ENCODE results near the gene CIITA.
"Not testable (repeated sequence)": the region's sequence is repeated elsewhere in the genome, so short reads cannot be mapped to it uniquely, and the experiment has no call there.

Gene CIITA

DNA sequence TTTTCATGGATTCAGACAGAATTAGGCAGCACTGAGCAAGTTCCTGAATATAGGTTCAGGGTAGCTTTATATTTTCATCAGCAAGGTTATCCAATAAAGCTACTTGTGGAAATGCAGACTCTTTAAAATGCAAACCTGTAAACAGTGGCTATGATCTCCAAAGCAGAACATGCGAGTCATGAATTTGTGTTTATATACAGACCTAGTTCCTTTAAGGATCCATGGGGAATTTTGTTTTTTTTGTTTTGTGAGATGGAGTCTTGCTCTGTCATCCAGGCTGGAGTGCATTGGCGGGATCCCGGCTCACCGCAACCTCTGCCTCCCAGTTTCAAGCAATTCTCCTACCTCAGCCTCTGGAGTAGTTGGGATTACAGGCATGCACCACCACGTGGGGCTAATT, 82.2 kb downstream of the CIITA start:
- TF ChIP-seq, protein P1, sequence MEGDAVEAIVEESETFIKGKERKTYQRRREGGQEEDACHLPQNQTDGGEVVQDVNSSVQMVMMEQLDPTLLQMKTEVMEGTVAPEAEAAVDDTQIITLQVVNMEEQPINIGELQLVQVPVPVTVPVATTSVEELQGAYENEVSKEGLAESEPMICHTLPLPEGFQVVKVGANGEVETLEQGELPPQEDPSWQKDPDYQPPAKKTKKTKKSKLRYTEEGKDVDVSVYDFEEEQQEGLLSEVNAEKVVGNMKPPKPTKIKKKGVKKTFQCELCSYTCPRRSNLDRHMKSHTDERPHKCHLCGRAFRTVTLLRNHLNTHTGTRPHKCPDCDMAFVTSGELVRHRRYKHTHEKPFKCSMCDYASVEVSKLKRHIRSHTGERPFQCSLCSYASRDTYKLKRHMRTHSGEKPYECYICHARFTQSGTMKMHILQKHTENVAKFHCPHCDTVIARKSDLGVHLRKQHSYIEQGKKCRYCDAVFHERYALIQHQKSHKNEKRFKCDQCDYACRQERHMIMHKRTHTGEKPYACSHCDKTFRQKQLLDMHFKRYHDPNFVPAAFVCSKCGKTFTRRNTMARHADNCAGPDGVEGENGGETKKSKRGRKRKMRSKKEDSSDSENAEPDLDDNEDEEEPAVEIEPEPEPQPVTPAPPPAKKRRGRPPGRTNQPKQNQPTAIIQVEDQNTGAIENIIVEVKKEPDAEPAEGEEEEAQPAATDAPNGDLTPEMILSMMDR (IDR thresholded peaks at IDR 0.05; ENCODE audit: extremely low read depth, missing control alignments): no peak
- DNase-seq (ENCODE audit: low spot score): no peak

DNA sequence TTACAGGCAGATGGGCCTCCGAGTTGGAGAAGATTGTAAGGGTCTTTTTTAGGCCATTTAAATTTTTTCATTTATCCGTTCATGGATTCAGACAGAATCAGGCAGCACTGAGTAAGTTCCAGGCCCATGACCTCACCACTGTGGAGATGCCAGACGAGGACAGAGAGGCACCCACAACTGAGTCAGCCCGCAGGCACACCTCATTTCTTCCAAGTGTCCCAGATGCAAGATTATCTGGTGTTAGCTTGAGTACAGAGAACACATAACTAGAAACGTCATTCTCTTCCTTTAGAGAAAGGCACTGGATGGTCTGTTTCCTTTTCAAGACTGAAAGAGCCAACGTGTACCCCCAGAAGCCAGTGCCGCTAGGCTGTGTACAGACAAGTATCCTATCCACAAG, 84.2 kb downstream of the CIITA start:
- TF ChIP-seq, protein P1 (IDR thresholded peaks at IDR 0.05; ENCODE audit: extremely low read depth, missing control alignments): no peak
- no peak for DNase-seq (ENCODE audit: low spot score)

DNA sequence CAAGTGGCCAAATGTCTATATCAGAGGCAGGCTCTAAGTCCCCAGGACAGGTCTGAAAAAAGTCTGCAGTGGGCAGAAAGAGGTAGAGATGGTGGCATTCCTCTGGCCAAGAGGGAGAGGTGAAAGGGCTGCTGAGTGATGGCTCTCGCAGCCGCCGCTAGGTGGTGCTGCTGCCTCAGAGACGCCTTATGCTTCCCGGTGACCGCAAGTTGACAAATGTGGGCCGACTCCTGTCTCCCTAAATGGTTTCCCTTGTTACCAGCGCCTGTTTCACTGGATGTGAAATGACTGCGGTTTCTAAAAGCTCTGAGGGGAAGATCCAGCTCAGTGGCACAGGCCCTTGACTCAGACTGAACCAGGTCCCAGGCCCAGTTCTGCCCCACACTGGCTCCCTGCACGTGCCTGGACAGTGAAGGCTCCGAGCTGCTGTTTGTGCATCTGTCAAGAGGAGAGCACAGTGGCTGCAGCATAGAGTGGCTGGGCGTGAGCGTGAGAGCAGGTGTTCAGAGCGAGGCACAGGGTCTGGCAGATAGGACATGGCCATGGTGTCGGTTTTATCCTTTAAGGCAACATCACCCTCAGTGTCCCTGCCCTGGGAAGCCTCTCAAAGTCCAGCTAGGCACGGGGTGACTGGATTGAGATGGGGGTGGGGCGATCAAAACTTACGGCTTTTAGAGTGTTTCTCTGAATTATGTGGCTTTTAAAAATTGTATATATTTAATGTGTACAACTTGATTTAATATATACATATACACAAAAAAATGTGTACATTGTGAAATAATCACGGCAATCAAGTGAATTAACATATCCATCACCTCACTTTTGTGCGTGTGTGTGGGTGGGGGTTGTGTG, 87.3 kb downstream of the CIITA start:
- peak; percentile 68 for DNase-seq (ENCODE audit: low spot score)
- TF ChIP-seq, protein P1 (IDR thresholded peaks at IDR 0.05; ENCODE audit: extremely low read depth, missing control alignments): peak; percentile 88

DNA sequence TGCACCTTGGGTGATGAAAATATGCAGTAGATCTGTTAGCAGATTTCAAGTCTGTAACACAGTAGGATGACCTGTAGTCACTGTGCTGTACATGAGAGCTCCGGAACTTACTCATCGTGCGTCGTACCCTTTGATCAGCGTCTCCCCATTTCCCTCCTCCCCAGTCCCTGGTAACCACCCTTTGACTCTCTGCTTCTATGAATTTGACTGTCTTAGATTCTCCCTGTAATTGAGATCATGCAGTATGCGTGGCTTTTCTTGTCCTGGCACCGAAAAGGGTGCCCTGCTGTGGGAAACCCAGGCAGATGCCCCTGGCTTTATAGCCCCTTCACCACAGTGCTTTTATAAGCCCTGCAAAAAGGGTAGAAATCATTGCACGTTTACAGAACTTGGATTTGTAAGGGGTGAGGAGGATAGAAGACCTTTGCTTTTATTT, 87.9 kb downstream of the CIITA start:
- TF ChIP-seq, protein P1 (IDR thresholded peaks at IDR 0.05; ENCODE audit: extremely low read depth, missing control alignments): no peak
- peak; percentile 61 for DNase-seq (ENCODE audit: low spot score)

DNA sequence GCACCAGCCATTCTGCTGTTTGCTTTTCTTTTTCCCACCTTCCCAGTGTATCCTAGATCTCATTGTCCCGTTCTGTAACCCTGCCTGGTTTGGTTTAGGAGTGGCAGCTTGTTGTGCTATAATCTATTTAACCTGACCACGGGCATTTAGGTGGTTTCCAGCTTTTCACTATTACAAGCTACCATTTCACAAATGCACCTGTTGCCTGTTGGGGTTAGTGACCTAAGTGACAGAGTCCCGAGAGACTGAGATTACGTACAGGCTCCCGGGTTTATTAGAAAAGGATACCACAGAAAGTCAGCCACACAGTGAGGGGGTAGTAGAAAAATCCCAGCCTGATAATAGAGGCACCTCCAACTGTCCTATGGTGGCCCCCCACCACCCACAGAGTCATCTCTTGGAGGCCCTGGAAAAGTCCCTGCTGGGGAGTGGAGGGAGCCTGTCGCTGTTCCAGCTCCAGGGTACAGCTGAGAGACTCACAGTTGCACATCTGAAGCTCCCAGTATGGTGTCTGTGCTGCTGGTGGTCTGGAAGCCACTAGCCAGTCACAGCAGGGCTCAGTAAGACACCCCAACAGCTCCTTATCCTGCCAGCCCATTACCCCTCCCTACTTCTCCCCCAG, 88.5 kb downstream of the CIITA start:
- TF ChIP-seq, protein P1 (IDR thresholded peaks at IDR 0.05; ENCODE audit: extremely low read depth, missing control alignments): no peak
- peak; percentile 61 for DNase-seq (ENCODE audit: low spot score)

DNA sequence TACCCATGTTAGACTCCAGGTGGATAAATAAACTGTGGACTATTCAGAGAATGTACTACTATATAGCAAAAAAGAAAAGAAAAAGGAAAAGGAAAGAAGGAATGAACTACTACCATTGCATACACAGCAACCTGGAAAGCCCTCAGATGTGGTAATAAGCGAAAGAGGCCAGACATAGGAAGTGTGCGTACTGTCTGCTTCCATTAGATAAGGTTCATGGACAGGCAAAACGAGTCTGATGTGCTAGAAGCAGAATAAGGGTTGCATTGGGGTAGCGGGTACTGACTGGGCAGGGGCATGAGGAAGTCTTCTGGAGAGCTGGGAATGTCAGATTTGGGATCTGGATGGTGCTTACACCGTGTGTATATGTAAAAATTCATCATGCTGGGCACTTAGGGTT, 89.1 kb downstream of the CIITA start:
- TF ChIP-seq, protein P1 (IDR thresholded peaks at IDR 0.05; ENCODE audit: extremely low read depth, missing control alignments): no peak
- no peak for DNase-seq (ENCODE audit: low spot score)

DNA sequence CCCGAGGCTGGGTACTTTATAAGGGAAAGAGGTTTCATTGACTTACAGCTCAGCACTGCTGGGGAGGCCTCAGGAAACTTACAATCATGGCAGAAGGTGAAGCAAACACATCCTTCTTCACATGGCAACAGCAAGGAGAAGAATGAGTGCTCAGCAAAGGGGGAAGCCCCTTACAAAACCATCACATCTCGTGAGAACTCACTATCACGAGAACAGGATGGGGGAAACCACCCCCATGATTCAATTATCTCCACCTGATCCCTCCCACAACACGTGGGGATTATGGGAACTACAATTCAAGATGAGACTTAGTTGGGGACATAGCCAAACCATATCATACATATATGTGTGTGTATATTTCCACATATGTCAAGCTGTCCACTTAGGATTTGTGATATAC, 89.6 kb downstream of the CIITA start:
- DNase-seq (ENCODE audit: low spot score): not testable (repeated sequence)
